Stimulated activated CD4-positive, alpha-beta T cell treated with anti-CD3 and anti-CD28 coated beads, Interleukin-15, amount 100 ng/mL, for 1 hour (primary cell): ENCODE data around the gene TOM1.

Source experiments
- DNase-seq, 2 donors: peaks; one replicate each; pipeline ENCODE4 v3.0.0-alpha.2; 2020; ENCODE audit warnings: low read depth in 1 of 2, low spot score in 1 of 2

The TOM1 gene

GRCh38 chr22:35299673-35300499 lies at the start of gene TOM1:
TOM1 (plus strand) TSS chr22:35299894; CDS start chr22:35299929, 35 bp downstream.
- peak; percentile 96 to 98 for DNase-seq

- DNase-seq, result no peak
These were observed 49.5 kb upstream of the TOM1 start for GRCh38 chr22:35250156-35250555.

- DNase-seq, result no peak
These were observed 45.7 kb upstream of the TOM1 start for GRCh38 chr22:35253946-35254345.

- no peak for DNase-seq
These were observed 42.7 kb upstream of the TOM1 start for GRCh38 chr22:35257002-35257320.

- DNase-seq, result peak; percentile 74 to 79
These were observed 42.1 kb upstream of the TOM1 start, which contains the start of gene HMGXB4 for GRCh38 chr22:35257321-35258190. HMGXB4 (plus strand) TSS chr22:35257493; CDS start chr22:35262391, 4,898 bp downstream.

- DNase-seq, result no peak
These were observed 41.3 kb upstream of the TOM1 start for GRCh38 chr22:35258191-35258988.

- DNase-seq, result no peak
These were observed 34.7 kb upstream of the TOM1 start for GRCh38 chr22:35264986-35265385.

GRCh38 chr22:35266277-35266676 lies 33.4 kb upstream of the TOM1 start:
- no peak for DNase-seq

- no peak for DNase-seq
These were observed 30.1 kb upstream of the TOM1 start for GRCh38 chr22:35269630-35270029.

GRCh38 chr22:35274154-35274871 lies 25.4 kb upstream of the TOM1 start:
- DNase-seq, result no peak

- DNase-seq, result no peak
These were observed 24.1 kb upstream of the TOM1 start for GRCh38 chr22:35275580-35275979.

- no peak for DNase-seq
These were observed 23.7 kb upstream of the TOM1 start for GRCh38 chr22:35276019-35276418.

- DNase-seq, result no peak
These were observed 11.6 kb upstream of the TOM1 start for GRCh38 chr22:35288116-35288515.

GRCh38 chr22:35292786-35293185 lies 6.9 kb upstream of the TOM1 start:
- DNase-seq, result no peak

GRCh38 chr22:35296051-35296450 lies 3.6 kb upstream of the TOM1 start:
- no peak for DNase-seq

- no peak for DNase-seq
These were observed 449 bp upstream of the TOM1 start for GRCh38 chr22:35299217-35299672.

- DNase-seq, result no peak
These were observed 1.7 kb downstream of the TOM1 start for GRCh38 chr22:35301372-35301874.

- DNase-seq, result no peak
These were observed 3.4 kb downstream of the TOM1 start for GRCh38 chr22:35303029-35303624.

GRCh38 chr22:35305525-35306070 lies 5.9 kb downstream of the TOM1 start:
- DNase-seq, result no peak
